PFSK-1 (cell line): Measurements from ENCODE around the gene BCL2L13.

Experiments used
- FOXP2 ChIP-seq: optimal IDR thresholded peaks from 2 replicates; pipeline ENCODE3; 2011; ENCODE audit warnings: borderline replicate concordance, control low read depth, inconsistent platforms; ENCODE audit not compliant: insufficient read depth; ENCODE audit errors: extremely low read length, extremely low read depth
- POLR2AphosphoS5 ChIP-seq: IDR thresholded peaks from 2 replicates; pipeline ENCODE4 v1.6.1; 2012; ENCODE audit warnings: low read depth, mild to moderate bottlenecking, control low read depth, low read length, moderate library complexity
- SIN3A ChIP-seq: IDR thresholded peaks from 2 replicates; pipeline ENCODE4 v1.6.1; 2012; ENCODE audit warnings: mild to moderate bottlenecking, low read length, moderate library complexity, borderline replicate concordance; ENCODE audit not compliant: insufficient read depth
- TAF1 ChIP-seq: IDR thresholded peaks from 2 replicates; pipeline ENCODE4 v1.6.1; 2012; ENCODE audit warnings: low read length, control low read depth, borderline replicate concordance; ENCODE audit not compliant: insufficient read depth
- TF ChIP-seq, protein P1 (sequence below), 2 experiments: IDR thresholded peaks; 2 replicates each; pipeline versions ENCODE4 v1.6.1 to v1.8.0; 2011 to 2012; ENCODE audit warnings: low read depth in 2 of 2, low read length in 2 of 2, control low read depth in 1 of 2, inconsistent platforms in 1 of 2, mild to moderate bottlenecking in 1 of 2, moderate library complexity in 1 of 2; ENCODE audit not compliant: insufficient read depth in 1 of 2

DNA sequence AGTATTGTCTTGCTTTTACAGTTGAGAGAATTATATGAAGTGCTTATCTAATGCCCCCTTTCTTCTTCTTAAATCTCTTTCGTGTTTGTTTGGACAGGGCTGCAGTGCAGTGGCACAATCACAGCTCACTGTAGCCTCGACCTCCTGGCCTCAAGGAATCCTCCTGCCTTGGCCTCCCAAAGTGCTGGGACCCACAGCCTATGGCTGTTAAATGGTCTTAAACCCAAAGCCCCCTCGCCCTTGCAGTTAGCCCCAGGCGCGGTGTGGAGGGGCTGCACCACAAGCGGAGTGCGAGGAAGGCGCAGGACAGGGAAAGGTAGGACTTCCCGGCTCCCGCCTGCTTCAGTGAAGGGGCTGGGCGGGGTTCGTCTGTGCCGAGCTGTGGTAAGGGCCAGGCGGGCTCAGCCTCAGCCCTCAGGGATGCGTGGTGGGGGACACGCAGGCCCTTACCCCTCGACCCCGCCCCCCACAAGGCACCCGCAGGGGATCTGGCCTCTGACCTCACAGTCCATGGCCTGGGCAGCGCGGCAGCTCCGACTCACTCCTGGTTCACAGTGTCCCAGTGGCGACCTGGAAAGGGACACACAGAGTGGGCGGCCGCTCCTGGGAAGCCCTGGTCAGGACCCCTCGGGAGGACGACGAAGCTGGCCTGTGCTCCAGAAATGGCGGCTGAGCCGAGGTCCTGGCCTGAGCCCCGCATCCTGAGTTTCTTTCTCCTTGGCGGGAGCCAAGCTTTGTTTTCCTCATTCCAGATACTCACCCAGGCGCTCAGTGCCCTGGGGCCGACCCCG is 111.2 kb downstream of the BCL2L13 start:
- TF ChIP-seq POLR2AphosphoS5 (no peak), FOXP2 (no peak), SIN3A (no peak), TAF1 (no peak)
- TF ChIP-seq, protein P1, sequence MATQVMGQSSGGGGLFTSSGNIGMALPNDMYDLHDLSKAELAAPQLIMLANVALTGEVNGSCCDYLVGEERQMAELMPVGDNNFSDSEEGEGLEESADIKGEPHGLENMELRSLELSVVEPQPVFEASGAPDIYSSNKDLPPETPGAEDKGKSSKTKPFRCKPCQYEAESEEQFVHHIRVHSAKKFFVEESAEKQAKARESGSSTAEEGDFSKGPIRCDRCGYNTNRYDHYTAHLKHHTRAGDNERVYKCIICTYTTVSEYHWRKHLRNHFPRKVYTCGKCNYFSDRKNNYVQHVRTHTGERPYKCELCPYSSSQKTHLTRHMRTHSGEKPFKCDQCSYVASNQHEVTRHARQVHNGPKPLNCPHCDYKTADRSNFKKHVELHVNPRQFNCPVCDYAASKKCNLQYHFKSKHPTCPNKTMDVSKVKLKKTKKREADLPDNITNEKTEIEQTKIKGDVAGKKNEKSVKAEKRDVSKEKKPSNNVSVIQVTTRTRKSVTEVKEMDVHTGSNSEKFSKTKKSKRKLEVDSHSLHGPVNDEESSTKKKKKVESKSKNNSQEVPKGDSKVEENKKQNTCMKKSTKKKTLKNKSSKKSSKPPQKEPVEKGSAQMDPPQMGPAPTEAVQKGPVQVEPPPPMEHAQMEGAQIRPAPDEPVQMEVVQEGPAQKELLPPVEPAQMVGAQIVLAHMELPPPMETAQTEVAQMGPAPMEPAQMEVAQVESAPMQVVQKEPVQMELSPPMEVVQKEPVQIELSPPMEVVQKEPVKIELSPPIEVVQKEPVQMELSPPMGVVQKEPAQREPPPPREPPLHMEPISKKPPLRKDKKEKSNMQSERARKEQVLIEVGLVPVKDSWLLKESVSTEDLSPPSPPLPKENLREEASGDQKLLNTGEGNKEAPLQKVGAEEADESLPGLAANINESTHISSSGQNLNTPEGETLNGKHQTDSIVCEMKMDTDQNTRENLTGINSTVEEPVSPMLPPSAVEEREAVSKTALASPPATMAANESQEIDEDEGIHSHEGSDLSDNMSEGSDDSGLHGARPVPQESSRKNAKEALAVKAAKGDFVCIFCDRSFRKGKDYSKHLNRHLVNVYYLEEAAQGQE (IDR thresholded peaks at IDR 0.05; ENCODE audit: insufficient read depth in 1 of 2, low read depth in 2 of 2, low read length in 2 of 2), result no peak
